Transverse colon (tissue), 4 donors: ENCODE measurements around the gene RIT2.

ENCODE experiments used
- CTCF ChIP-seq, 5 experiments: fragments of 200-600 bp in 3 of 5; fragments of 450-650 bp in 2 of 5; sonication (generic) in 3 of 5; IDR thresholded peaks; 1 replicate in 2 of 5; 2 replicates in 3 of 5; pipeline ENCODE4 v1.5.1; 2016 to 2017; ENCODE audit warnings: antibody characterized with exemption in 5 of 5, inconsistent platforms in 3 of 5, mild to moderate bottlenecking in 2 of 5, moderate library complexity in 1 of 5
- EP300 ChIP-seq: sonication (generic); formaldehyde crosslinking; IDR thresholded peaks from one replicate; pipeline ENCODE4 v1.6.1; 2017; ENCODE audit warnings: antibody characterized with exemption, low read depth
- POLR2A ChIP-seq: fragments of 450-650 bp; IDR thresholded peaks from one replicate; pipeline ENCODE4 v1.6.1; 2016; ENCODE audit warnings: antibody characterized with exemption, mild to moderate bottlenecking, moderate library complexity
- POLR2AphosphoS5 ChIP-seq, 3 donors: sonication (generic); formaldehyde crosslinking; IDR thresholded peaks; one replicate each; pipeline ENCODE4 v1.6.1; 2016; ENCODE audit warnings: antibody characterized with exemption in 3 of 3

GRCh38 chr18:43034683-43035500 is 80.6 kb downstream of the RIT2 start:
- TF ChIP-seq POLR2A (no peak), POLR2AphosphoS5 (IDR thresholded peaks at IDR 0.05) (no peak), CTCF (IDR thresholded peaks at IDR 0.05) (no peak), EP300 (no peak)
